DMS53 treated with DMSO at 0.1 percent for 48 hours (cell line): Measurements from ENCODE around the gene IFNA2.
"Not testable (repeated sequence)": the region's sequence is repeated elsewhere in the genome, so short reads cannot be mapped to it uniquely, and the experiment has no call there.

Experiments used
- DNase-seq: peaks from one replicate; lab custom pipeline; 2025; ENCODE audit not compliant: unreplicated experiment; lab: John Stamatoyannopoulos, UW

IFNA2 gene

DNA sequence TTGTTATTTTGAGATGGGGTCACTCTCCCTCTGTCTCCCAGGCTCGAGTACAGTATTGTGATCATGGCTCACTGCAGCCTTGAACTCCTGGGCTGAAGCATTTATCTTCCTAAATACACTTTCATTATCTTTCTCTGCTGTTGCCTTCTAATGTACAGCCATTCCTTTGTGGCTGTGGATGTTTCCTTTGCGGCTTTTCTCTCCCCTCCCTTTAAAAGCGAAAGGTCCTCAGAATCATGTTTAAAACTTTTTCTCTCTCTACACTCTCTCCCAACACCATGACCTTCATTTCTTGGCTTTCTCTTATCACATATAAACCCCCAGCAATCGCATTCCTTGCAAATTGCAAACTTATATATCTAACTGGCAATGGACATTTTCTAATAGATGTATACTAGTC, 1.6 kb downstream of the IFNA2 start:
- DNase-seq, result no peak

DNA sequence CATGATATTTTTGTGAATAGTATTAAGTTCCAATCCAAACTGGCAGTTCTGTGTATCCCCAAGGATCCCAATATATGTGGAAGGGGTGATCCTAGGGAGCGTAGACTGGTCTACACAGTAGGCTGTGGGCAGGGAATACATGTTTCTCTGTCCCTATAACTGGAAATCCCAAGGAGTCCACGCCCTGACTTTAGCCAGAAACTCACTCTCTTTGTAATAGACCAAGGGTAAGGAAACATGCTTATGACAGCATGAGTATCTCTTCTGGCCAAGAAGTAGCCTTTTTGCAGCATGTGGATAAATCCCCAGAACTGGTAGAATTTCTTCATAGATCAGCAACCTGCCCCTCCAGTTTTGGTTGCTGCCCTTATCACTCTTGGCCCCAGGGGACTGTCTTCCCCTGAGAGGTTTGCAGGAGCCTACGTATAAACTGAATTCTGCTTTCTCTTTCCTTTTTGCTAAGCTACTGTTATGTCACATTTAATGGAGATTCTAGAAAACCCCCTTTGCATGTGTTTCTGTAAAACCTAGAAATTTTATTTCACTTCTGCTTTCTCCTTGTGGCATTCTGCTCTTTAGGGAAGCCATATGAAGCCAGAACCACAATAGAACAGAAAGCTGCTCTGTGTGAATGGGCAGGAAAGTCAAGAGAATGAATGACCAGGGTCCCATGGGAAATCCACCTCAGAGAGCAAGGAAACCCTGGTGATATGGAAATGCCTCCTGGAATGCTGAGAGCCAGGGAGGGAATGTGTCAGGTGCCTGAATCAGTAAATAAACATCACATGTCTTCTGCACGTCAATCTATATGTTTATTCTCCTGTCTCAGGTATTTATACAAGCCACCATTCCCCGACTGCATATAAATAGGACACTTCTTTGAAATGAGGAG, 3.5 kb downstream of the IFNA2 start:
- DNase-seq, result peak; percentile 83

DNA sequence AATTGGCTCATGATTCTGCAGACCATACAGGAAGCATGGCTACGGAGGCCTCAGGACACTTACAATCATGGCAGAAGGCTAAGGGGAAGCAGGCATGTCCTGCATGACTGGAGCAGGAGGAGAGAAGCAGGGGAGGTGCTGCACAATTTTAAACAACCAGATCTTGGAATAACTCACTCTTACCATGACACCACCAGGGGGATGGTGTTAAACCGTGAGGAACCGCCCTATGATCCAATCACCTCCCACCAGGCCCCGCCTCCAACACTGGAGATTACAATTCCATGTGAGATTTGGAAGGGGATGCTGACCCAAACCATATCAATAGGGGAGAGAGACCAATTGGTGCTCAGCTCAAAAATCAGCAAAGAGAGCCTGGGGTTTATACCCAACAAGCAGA, 13.7 kb downstream of the IFNA2 start:
- DNase-seq, result not testable (repeated sequence)

- no peak for DNase-seq
These were observed 17.2 kb downstream of the IFNA2 start, which contains the start of gene IFNA13 for GRCh38 chr9:21367957-21368356. TSS of gene IFNA13 (minus strand) at chr9:21368057. CDS start at chr9:21368010, 47 bp downstream.

DNA sequence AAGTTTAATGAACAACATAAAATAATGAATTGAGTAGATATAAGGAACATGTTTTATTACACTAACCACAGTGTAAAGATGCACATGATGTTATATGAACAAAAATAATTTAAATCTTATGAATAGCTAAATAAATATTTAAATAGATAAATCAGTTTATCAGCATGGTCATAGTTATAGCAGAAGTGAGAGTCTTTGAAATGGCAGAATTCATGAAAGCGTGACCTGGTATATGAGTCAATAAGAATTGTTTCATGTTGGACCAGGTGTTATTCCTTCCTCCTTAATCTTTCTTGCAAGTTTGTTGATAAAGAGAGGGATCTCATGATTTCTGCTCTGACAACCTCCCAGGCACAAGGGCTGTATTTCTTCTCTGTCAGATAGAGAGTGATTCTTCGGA, 18.0 kb downstream of the IFNA2 start:
- DNase-seq, result not testable (repeated sequence)

DNA sequence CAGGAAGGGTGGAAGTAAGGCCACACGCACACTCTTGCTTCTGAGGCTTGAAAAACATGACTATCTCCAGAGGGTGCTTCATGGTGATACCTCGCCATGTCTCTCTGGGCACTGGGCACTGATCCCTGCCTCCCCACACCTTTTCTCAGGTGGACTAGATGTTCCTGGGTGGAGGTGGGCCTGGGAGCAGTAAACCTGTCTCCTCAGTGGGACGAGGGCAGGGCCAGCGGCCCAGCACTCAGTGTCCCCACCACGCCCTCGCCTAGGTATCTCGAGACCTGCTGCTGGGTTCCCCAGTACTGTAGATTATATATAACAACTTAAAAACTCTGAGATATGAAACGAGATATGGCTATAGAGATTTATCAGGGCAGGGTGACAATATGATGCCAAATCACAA, 22.9 kb downstream of the IFNA2 start:
- DNase-seq, result no peak

DNA sequence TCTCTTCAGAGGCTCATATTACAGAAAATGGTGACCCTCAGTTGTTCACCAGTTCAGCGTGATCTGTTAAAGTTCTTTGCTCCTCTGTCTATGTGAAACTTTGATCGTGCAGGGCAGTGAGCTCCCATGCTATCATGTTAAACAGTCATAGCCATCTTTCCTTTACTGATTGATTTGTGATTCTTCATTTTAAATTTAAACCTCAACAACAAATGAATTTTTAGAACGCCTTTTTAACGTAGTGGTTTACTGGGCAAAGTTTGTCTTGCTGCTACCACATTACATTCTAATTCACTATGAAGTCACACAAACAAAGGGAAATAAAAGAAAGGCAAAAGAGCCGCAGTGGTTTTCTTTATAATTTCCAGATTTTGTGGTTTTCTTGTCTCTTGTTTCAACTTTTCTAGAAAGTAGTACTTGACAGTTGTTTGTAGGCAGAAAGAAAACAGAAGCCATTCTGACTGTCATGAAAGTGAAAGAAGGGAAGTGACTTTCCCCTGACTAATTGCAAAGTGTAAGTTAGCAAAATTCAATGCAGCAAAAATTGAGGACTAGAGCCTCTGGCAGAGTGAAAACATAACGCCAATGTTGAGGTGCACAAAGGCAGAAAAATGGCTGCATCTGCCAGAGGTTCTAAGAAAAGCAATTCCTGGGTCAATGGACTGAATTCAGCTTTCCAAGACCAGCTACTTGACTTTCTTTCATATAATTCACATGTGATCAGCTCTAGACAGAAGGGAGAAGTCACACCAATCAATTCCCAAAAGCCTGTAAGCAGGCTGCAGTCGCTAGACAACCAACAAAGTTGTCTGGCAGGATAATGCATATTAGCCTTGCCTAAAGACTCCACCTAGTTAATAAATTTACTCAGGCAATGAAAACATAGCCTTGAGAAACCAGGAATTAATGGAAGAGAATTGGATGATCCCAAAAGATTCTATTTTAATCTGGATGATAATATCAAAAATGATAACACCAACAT, 27.4 kb downstream of the IFNA2 start:
- DNase-seq, result no peak

DNA sequence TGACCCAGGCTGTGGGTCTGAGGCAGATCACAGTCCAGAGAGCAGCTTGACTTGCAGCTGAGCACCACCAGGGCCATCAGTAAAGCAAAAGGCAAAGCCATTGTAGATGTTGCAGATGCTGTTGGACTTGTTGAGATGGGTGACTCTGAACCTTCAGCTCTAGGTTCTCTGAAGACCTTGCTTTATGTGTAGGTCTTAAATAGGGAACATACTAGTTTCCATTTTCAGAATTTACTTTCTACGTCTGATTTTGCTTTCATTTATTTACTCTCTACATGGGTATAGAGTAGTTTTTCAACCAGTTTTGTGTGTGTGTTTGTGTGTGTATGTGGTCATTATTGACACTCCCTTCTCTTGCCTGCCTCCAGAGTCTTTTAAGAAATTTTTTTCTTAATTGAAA, 34.4 kb downstream of the IFNA2 start, which contains the start of gene IFNA6:
TSS of gene IFNA6 (minus strand) at position 101 of the 400 bp plus-strand sequence. CDS start at position 101, 0 bp downstream.
- no peak for DNase-seq

GRCh38 chr9:21348430-21348970, 36.7 kb downstream of the IFNA2 start:
- no peak for DNase-seq

DNA sequence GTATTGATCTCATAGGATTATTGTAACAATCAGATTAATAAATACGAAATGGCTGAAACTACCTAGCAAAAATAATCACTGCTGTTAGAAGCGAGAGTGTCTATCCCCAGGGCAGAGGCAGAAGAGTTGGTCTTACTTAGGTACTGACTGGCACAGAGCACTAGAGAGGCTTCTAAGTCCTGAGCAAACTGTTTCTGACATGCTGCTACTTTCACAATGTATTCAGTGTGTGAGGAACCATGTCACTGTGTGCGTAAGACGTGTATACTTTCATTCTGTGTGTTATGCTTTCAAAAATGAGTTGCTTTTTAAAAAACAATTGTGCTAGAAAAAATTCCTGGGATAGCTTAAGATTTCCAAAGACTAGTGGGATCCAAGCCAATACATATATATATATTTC, 44.5 kb downstream of the IFNA2 start:
- no peak for DNase-seq

DNA sequence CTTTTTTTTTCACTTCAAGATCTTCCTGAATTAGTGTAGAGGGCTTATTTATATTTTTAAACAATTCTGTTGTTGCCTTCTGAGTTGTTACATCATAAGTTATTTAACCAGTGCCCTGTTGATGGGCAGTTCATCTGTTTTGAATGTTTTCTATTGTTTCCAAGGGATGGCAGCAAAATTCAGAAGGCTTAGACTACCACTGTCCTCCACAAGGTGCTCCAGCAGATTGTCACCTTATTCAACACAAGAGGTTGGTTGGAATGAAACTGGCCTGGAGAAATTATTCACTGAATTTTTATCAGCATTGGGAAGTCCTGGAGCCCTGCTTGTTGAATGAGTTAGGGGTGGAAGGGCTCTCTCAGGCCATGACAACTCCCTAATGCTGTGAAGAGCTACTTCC, 48.7 kb downstream of the IFNA2 start:
- DNase-seq, result peak; percentile 3

DNA sequence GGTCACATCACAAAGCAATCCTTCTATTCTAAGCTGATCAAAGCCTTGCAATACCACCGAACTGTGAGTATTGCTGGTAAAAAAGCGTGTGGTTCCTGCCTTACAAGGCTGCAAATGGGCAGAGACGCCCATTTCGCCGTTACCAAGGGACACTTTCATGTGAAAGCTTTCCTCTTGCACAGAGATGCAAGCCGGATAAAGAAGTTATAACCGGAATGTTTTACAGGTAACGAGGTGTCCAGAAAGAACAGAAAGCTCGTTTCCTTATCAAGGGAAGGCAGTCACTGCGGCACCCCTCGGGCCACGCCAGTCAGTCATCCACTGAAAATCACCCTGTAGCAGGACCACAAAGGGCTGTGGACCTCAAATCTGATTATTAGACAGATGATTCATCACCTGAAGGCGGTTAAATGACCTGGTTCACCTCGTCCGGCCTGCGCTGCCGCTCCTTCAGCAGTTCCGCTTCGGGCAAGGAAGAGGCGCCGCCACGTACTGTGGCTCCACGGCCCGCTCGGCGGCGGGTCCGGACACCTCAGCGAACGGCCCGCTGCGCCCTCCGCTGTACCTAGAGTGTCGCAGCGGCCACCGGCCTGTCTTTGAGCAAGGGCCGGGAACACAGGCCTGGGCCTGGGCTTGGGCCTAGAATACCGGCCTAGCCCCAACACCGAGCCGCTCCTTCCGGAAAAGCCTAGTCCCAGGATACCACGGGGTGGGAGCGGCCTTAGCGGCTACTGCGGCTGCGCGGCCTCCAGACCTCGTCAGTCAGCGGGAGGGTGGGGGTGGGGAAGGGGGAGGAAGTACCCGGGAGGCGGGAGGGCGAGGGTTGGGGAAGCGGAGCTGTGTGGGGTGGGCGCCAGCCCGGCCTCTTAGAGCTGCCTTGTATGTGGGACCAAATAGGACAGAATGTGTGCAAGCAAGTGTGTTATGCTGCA, 50.2 kb downstream of the IFNA2 start, which contains the start of gene KLHL9:
TSS of gene KLHL9 (minus strand) at position 704 of the 932 bp plus-strand sequence. CDS start at position 159, 545 bp downstream.
- DNase-seq, result peak; percentile 52
